ENCODE results near the gene ITPR3. TPM values are rescaled to one million over a fixed set of nuclear protein-coding genes. Genes with fewer than 3 reads are reported as not detected.
A peak's percentile ranks its signal among the peaks of the same experiment; 100 is the strongest.

Gene ITPR3
- total and polyA plus RNA-seq, 7 donors: 7.7 to 75.3 (median 10.2) TPM

DNA sequence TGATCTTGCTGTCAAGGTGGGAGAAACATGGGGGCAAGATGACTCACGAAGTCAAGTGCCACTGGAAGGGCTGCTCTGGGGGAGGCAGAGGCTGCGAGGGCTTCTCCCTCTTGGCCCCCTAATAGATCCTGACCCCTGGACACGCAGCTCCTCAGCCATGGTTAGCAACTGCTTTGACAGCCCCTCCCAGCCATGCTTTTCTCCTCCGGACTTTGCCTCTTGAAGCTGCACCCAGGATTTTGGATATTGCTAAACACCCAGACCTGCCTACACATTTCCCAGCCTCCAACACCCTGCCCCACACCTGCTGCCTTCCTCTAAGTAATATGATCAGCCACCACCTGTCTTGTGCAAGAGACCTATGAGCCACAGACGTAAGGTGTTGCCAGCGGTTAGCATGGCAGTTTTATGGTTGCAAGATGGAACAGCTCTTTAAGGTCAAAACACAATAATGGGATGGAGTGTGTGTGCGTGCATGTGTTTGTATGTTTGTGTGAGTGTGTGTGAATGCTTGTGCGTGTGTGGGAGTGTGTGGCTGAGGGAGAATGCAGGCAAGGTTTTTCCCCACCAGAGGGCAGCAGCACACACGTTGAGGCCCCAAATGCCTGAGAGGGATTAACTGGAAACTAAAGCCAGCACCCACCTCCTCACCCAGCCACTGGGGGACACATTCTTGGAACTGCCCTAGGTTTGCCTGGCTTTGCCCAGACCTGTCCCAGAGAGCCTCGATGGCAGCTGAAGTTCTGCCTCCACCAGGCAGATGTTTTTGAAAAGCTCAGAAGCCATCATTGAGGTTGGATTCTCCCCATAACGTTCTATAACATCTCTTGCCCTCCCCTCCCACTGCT is 123.1 kb downstream of the ITPR3 start:
- TF ChIP-seq, protein P1, sequence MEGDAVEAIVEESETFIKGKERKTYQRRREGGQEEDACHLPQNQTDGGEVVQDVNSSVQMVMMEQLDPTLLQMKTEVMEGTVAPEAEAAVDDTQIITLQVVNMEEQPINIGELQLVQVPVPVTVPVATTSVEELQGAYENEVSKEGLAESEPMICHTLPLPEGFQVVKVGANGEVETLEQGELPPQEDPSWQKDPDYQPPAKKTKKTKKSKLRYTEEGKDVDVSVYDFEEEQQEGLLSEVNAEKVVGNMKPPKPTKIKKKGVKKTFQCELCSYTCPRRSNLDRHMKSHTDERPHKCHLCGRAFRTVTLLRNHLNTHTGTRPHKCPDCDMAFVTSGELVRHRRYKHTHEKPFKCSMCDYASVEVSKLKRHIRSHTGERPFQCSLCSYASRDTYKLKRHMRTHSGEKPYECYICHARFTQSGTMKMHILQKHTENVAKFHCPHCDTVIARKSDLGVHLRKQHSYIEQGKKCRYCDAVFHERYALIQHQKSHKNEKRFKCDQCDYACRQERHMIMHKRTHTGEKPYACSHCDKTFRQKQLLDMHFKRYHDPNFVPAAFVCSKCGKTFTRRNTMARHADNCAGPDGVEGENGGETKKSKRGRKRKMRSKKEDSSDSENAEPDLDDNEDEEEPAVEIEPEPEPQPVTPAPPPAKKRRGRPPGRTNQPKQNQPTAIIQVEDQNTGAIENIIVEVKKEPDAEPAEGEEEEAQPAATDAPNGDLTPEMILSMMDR (IDR thresholded peaks at IDR 0.05): peak; percentile 92 to 96 (median 95)
- no peak for TF ChIP-seq POLR2AphosphoS5 (IDR thresholded peaks at IDR 0.05)
- no peak for TF ChIP-seq POLR2A (IDR thresholded peaks at IDR 0.05)
- no peak for TF ChIP-seq EP300 (IDR thresholded peaks at IDR 0.05)
- intact Hi-C loops (cut with DNase I): loop anchor here (1.0 kb wide), 1 partner anchor 18 kb away; no protein-coding TSS in a partner anchor
- Histone ChIP-seq H3K4me3 (peak overlapping the region in 3 of 4 donors; percentile 45 to 49 (median 46)), H3K4me1 (peaks cover 0 to 63% (median 43%) of the 10 kb centered on the region in 4 donors), H3K36me3 (no peaks in the 10 kb centered on the region), H3K27ac (peak overlapping the region in 3 of 4 donors; percentile 90 to 93 (median 90)), H3K27me3 (no peaks in the 10 kb centered on the region), H3K9me3 (no peaks in the 10 kb centered on the region)
- DNase-seq: peak; percentile 86
- WGBS, 2 donors: 6 to 32% methylated on average over 11 of the region's 11 CpGs

DNA sequence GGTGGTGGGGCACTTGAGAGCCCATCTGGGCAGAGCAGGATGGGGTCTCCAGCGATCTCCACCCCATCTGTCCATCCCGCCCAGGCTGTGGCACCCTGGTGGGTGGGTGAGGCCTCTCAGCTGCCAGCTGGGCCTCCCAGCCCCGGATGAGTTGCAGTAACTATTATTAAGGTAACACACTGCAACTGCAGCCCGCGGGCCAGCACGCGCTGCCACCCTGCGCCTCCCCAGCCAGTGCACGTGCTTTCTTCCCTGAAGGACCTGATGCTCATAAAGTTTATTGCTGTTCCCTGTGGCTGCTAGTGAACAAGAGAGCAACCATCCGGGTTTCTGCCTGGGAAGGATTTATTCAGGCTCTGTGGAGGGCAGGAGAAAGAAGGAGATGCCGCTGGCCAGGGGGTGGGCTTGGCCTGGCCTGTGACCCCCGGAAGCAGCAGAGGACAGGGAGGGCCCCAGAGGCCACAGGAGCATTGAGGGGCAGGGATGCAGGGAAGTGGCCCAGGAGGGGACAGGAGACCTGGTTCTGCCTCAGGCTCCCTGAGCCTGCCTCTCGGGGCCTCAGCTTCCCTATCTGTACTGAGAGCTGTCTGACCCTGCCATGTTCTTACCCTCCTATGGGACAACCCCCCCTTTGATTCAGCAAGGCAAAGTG is 123.9 kb downstream of the ITPR3 start:
- Histone ChIP-seq H3K9me3 (no peaks in the 10 kb centered on the region), H3K4me1 (peaks cover 0 to 58% (median 41%) of the 10 kb centered on the region in 4 donors), H3K27ac (peak overlapping the region in 3 of 4 donors; percentile 90 to 93 (median 90)), H3K27me3 (no peaks in the 10 kb centered on the region), H3K4me3 (peak overlapping the region; percentile 14 to 49 (median 46)), H3K36me3 (no peaks in the 10 kb centered on the region)
- intact Hi-C loops (cut with DNase I): loop anchor here (1.0 kb wide), 2 partner anchors 17 to 44 kb away; partner anchors contain the start of gene LEMD2
- 13 to 59% methylated on average over 13 of the region's 13 CpGs for WGBS, 2 donors
- DNase-seq: peak; percentile 94
- peak; percentile 53 to 83 (median 64) for TF ChIP-seq POLR2AphosphoS5 (IDR thresholded peaks at IDR 0.05)
- no peak for TF ChIP-seq POLR2A (IDR thresholded peaks at IDR 0.05)
- TF ChIP-seq, protein P1 (IDR thresholded peaks at IDR 0.05): no peak
- peak; percentile 74 to 94 (median 88) for TF ChIP-seq EP300 (IDR thresholded peaks at IDR 0.05)

DNA sequence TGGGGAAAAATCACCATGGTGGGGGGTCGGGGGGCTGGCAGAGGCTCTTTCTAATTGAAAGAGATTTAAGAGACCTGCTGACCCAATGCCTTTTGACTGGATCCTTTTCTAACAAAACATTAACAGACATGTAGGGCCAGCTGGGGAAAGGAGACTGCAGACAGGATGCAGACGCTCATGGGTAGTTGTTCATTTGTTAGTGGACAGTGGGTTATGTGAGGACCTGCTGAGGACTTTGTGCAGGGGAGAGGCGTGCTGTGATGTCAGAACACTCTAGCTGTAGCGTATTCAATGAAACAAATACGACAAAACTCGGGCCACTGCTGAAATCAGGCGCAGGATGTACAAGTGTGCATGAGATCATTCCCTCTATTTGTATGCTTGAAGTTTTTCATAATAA is 124.4 kb downstream of the ITPR3 start:
- Histone ChIP-seq H3K4me3 (peak overlapping the region; percentile 30 to 49 (median 46)), H3K27me3 (no peaks in the 10 kb centered on the region), H3K27ac (peak overlapping the region; percentile 1 to 93 (median 90)), H3K4me1 (peaks cover 0 to 53% (median 40%) of the 10 kb centered on the region in 4 donors), H3K9me3 (no peaks in the 10 kb centered on the region), H3K36me3 (no peaks in the 10 kb centered on the region)
- intact Hi-C loops (cut with DNase I): loop anchor here (1.0 kb wide), 1 partner anchor 44 kb away; the partner anchor contains the start of gene LEMD2
- DNase-seq: peak; percentile 78
- WGBS, 2 donors: 50 to 78% methylated on average over 7 of the region's 7 CpGs
- peak in 2 of 4 donors; percentile 23 to 53 for TF ChIP-seq POLR2AphosphoS5 (IDR thresholded peaks at IDR 0.05)
- peak; percentile 26 to 94 (median 72) for TF ChIP-seq EP300 (IDR thresholded peaks at IDR 0.05)
- TF ChIP-seq POLR2A (IDR thresholded peaks at IDR 0.05): no peak

Small RNA genes lying within 50 kb of the gene (small RNA-seq; reads per million reads assigned to genes)
- gene MIR3934: 0 reads per million in 3 donors

Other genes with a start within 250 kb of the ITPR3 start
- 1 to 10 TPM in 2 of 4 donors, under 1 TPM in 2; 0.49 to 5.5 (median 1.3) TPM for gene KIFC1, start 229.5 kb upstream of the ITPR3 start, total RNA-seq
- gene KIFC1, start 229.5 kb upstream of the ITPR3 start, polyA plus RNA-seq: 10 to 100 TPM in 1 of 3 donors, 1 to 10 TPM in 2; 1.2 to 23.0 (median 4.6) TPM
- gene PHF1, start 210.3 kb upstream of the ITPR3 start, total RNA-seq: 10 to 100 TPM; 57.1 to 82.3 (median 66.0) TPM
- gene PHF1, start 210.3 kb upstream of the ITPR3 start, polyA plus RNA-seq: 10 to 100 TPM; 22.4 to 43.2 (median 43.2) TPM
- gene CUTA, start 203.2 kb upstream of the ITPR3 start, total RNA-seq: 100 to 1,000 TPM; 102 to 148 (median 120) TPM
- 100 to 1,000 TPM; 110 to 193 (median 153) TPM for gene CUTA, start 203.2 kb upstream of the ITPR3 start, polyA plus RNA-seq
- gene SYNGAP1, start 201.3 kb upstream of the ITPR3 start, total RNA-seq: 10 to 100 TPM in 1 of 4 donors, 1 to 10 TPM in 3; 6.4 to 24.6 (median 9.9) TPM
- gene SYNGAP1, start 201.3 kb upstream of the ITPR3 start, polyA plus RNA-seq: 10 to 100 TPM in 1 of 3 donors, 1 to 10 TPM in 1, under 1 TPM in 1; 0.92 to 17.8 (median 2.4) TPM
- 1 to 10 TPM; 1.1 to 3.6 (median 1.4) TPM for gene ZBTB9, start 166.7 kb upstream of the ITPR3 start, total RNA-seq
- 1 to 10 TPM in 2 of 3 donors, under 1 TPM in 1; 0.60 to 4.2 (median 1.8) TPM for gene ZBTB9, start 166.7 kb upstream of the ITPR3 start, polyA plus RNA-seq
- 10 to 100 TPM in 3 of 4 donors, 1 to 10 TPM in 1; 8.9 to 11.1 (median 10.4) TPM for gene BAK1, start 41.0 kb upstream of the ITPR3 start, total RNA-seq
- gene BAK1, start 41.0 kb upstream of the ITPR3 start, polyA plus RNA-seq: 100 to 1,000 TPM in 1 of 3 donors, 10 to 100 TPM in 2; 76.3 to 160 (median 96.9) TPM
- 10 to 100 TPM in 3 of 4 donors, 1 to 10 TPM in 1; 9.5 to 34.9 (median 28.7) TPM for gene UQCC2, start 90.4 kb downstream of the ITPR3 start, total RNA-seq
- gene UQCC2, start 90.4 kb downstream of the ITPR3 start, polyA plus RNA-seq: 10 to 100 TPM; 52.3 to 90.9 (median 56.3) TPM
- 10 to 100 TPM in 1 of 4 donors, 1 to 10 TPM in 3; 4.9 to 10.3 (median 6.4) TPM for gene IP6K3, start 125.6 kb downstream of the ITPR3 start, total RNA-seq
- 1 to 10 TPM in 1 of 3 donors, under 1 TPM in 2; 0.46 to 1.1 (median 0.60) TPM for gene IP6K3, start 125.6 kb downstream of the ITPR3 start, polyA plus RNA-seq
- gene LEMD2, start 167.8 kb downstream of the ITPR3 start, total RNA-seq: 10 to 100 TPM; 31.8 to 42.7 (median 38.8) TPM
- 10 to 100 TPM; 17.6 to 71.6 (median 18.0) TPM for gene LEMD2, start 167.8 kb downstream of the ITPR3 start, polyA plus RNA-seq
- gene MLN, start 182.7 kb downstream of the ITPR3 start, total RNA-seq: not detected
- under 1 TPM in 1 of 3 donors, not detected in 2; 0.48 TPM for gene MLN, start 182.7 kb downstream of the ITPR3 start, polyA plus RNA-seq

All from sigmoid colon (tissue), 7 donors.